ENCODE results near the gene MED6. TPM values are rescaled to one million over a fixed set of nuclear protein-coding genes. Genes with fewer than 3 reads are reported as not detected.

Gene MED6
- total and polyA plus RNA-seq, 7 donors = 15.0 to 40.7 (median 26.1) TPM

DNA sequence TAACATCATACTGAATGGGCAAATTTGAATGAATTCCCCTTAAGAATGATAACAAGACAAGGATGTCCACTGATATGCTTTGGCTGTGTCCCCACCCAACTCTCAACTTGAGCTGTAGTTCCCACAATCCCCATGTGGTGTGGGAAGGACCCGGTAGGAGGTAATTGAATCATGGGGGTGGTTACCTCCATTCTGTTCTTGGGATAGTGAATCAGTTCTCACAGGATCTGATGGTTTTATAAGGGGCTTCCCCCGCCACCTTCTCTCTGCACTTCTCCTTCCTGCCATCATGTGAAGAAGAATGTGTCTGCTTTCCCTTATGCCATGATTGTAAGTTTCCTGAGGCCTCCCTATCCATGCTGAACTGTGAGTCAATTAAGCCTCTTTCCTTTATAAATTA, 29.3 kb downstream of the MED6 start:
- Histone ChIP-seq H3K9me3 (no peaks in the 10 kb centered on the region), H3K4me1 (no peaks in the 10 kb centered on the region), H3K4me3 (no peak overlapping the region), H3K27me3 (no peaks in the 10 kb centered on the region), H3K36me3 (peaks cover 0 to 27% (median 0%) of the 10 kb centered on the region in 4 donors), H3K27ac (no peak overlapping the region)
- WGBS, 2 donors = 94 to 97% methylated on average over 2 of the region's 2 CpGs
- DNase-seq = no peak
- intact Hi-C loops (cut with DNase I) = no loop called here
- TF ChIP-seq, protein P1, sequence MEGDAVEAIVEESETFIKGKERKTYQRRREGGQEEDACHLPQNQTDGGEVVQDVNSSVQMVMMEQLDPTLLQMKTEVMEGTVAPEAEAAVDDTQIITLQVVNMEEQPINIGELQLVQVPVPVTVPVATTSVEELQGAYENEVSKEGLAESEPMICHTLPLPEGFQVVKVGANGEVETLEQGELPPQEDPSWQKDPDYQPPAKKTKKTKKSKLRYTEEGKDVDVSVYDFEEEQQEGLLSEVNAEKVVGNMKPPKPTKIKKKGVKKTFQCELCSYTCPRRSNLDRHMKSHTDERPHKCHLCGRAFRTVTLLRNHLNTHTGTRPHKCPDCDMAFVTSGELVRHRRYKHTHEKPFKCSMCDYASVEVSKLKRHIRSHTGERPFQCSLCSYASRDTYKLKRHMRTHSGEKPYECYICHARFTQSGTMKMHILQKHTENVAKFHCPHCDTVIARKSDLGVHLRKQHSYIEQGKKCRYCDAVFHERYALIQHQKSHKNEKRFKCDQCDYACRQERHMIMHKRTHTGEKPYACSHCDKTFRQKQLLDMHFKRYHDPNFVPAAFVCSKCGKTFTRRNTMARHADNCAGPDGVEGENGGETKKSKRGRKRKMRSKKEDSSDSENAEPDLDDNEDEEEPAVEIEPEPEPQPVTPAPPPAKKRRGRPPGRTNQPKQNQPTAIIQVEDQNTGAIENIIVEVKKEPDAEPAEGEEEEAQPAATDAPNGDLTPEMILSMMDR (IDR thresholded peaks at IDR 0.05) = no peak
- TF ChIP-seq EP300 (IDR thresholded peaks at IDR 0.05) = no peak
- no peak for TF ChIP-seq POLR2A (IDR thresholded peaks at IDR 0.05)
- no peak for TF ChIP-seq POLR2AphosphoS5 (IDR thresholded peaks at IDR 0.05)

DNA sequence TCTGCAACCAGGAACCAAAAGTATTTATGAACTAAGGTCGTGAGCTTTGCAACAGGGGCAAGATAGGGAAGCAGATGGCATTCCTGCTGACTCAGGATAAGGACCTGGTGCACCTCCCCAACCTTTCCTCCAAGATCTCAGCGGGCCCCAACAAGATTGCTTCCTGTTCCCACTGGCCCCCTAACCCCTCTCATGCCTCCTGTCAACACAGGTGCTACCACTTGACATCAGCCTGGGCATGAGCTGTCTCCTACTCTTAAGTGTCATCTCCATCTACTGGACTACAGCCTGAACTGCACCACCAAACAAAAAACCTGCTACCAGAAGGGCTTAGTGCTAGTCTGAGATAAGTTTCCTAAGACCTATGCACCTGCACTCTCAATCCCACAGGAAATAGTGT, 32.7 kb downstream of the MED6 start:
- peaks cover 0 to 42% (median 0%) of the 10 kb centered on the region in 4 donors for H3K36me3 ChIP-seq
- TF ChIP-seq, protein P1 (IDR thresholded peaks at IDR 0.05) = no peak
- TF ChIP-seq POLR2AphosphoS5 (IDR thresholded peaks at IDR 0.05) (no peak), POLR2A (IDR thresholded peaks at IDR 0.05) (no peak), EP300 (IDR thresholded peaks at IDR 0.05) (no peak)
- no peaks in the 10 kb centered on the region for H3K27me3 ChIP-seq
- H3K9me3 ChIP-seq = no peaks in the 10 kb centered on the region
- no peak overlapping the region for H3K27ac ChIP-seq
- H3K4me1 ChIP-seq = no peaks in the 10 kb centered on the region
- intact Hi-C loops (cut with DNase I) = no loop called here
- no peak overlapping the region for H3K4me3 ChIP-seq
- 48 to 70% methylated on average over 2 of the region's 2 CpGs for WGBS, 2 donors
- no peak for DNase-seq

DNA sequence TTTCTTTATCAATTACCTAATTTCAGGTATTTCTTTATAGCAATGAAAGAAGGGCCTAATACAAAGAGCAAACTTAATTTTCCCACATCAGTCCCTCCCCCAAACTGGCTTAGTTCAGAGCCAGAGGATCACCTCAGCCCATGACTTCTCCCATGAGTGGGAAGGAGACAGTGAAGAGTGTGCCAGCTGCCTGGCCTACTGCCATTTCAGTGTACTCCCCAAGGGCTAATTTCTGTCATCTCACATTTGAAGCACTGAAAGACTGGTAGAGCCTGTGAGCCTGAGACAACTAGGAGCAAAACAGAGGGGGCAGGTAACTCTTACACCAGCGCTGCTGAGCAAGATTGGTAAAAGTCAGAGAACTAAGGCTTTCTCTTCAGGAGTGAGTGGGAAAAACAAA, 36.6 kb downstream of the MED6 start:
- Histone ChIP-seq H3K27ac (no peak overlapping the region), H3K4me3 (no peak overlapping the region), H3K27me3 (no peaks in the 10 kb centered on the region), H3K9me3 (no peaks in the 10 kb centered on the region), H3K4me1 (no peaks in the 10 kb centered on the region), H3K36me3 (peaks cover 0 to 61% (median 5%) of the 10 kb centered on the region in 4 donors)
- no peak for TF ChIP-seq POLR2AphosphoS5 (IDR thresholded peaks at IDR 0.05)
- no peak for TF ChIP-seq EP300 (IDR thresholded peaks at IDR 0.05)
- TF ChIP-seq, protein P1 (IDR thresholded peaks at IDR 0.05) = no peak
- no peak for TF ChIP-seq POLR2A (IDR thresholded peaks at IDR 0.05)
- intact Hi-C loops (cut with DNase I) = no loop called here
- WGBS, 2 donors = 100% methylated on average over 1 of the region's 1 CpG
- DNase-seq = no peak

DNA sequence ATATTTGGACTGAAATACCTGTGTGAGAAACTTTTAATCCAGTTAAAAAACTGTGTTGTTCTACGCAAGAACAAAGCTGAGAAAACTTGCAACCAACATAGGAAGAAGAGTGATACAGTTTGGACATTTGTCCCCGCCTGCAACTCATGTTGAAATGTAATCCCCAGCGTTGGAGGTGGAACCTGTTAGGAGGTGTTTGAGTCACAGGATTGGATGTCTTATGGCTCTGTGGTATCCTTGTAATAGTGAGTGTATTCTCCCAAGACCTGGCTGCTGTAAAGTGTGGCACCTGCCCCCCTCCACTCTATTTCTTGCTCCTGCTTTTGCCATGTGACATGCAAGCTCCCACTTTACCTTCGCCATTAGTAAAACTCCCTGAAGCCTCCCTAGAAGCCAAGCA, 37.0 kb downstream of the MED6 start:
- no peak overlapping the region for H3K27ac ChIP-seq
- no peaks in the 10 kb centered on the region for H3K4me1 ChIP-seq
- no peaks in the 10 kb centered on the region for H3K9me3 ChIP-seq
- H3K27me3 ChIP-seq = no peaks in the 10 kb centered on the region
- 96 to 97% methylated on average over 4 of the region's 4 CpGs for WGBS, 2 donors
- no peak for DNase-seq
- intact Hi-C loops (cut with DNase I) = no loop called here
- peaks cover 0 to 61% (median 5%) of the 10 kb centered on the region in 4 donors for H3K36me3 ChIP-seq
- no peak overlapping the region for H3K4me3 ChIP-seq
- TF ChIP-seq POLR2AphosphoS5 (IDR thresholded peaks at IDR 0.05) (no peak), POLR2A (IDR thresholded peaks at IDR 0.05) (no peak), EP300 (IDR thresholded peaks at IDR 0.05) (no peak)
- TF ChIP-seq, protein P1 (IDR thresholded peaks at IDR 0.05) = no peak

DNA sequence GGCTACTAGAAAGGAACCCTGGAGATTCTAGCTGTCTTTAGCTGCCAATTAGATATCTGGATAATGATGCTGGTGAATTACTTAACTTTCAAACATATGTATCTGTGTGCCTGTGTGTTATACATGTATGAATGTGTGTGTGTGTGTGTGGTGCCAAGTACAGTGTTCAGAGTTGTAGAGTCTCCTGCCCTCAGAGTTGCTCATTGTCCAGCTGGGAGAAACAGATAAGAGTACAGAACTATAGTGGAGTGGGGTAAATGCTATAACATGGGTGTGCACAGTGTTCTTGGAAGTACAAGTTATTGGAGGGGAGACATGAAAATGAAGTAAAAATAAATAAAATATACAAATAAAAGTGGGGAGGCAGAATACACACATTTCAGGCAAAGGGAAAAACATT, 42.1 kb downstream of the MED6 start:
- H3K27me3 ChIP-seq = no peaks in the 10 kb centered on the region
- TF ChIP-seq EP300 (IDR thresholded peaks at IDR 0.05) (no peak), POLR2AphosphoS5 (IDR thresholded peaks at IDR 0.05) (no peak), POLR2A (IDR thresholded peaks at IDR 0.05) (no peak)
- TF ChIP-seq, protein P1 (IDR thresholded peaks at IDR 0.05) = no peak
- no peaks in the 10 kb centered on the region for H3K9me3 ChIP-seq
- H3K4me3 ChIP-seq = no peak overlapping the region
- no peak overlapping the region for H3K27ac ChIP-seq
- H3K36me3 ChIP-seq = peaks cover 0 to 24% (median 5%) of the 10 kb centered on the region in 4 donors
- intact Hi-C loops (cut with DNase I) = no loop called here
- H3K4me1 ChIP-seq = peaks cover 0 to 10% (median 5%) of the 10 kb centered on the region in 4 donors
- DNase-seq = no peak

Measured in sigmoid colon (tissue), 7 donors.